ENCODE measurements around the gene CDK13. TPM values are rescaled to one million over a fixed set of nuclear protein-coding genes. Genes with fewer than 3 reads are reported as not detected.

The CDK13 gene
- total RNA-seq, 1 experiment from 2014 or later = 39.2 TPM

DNA sequence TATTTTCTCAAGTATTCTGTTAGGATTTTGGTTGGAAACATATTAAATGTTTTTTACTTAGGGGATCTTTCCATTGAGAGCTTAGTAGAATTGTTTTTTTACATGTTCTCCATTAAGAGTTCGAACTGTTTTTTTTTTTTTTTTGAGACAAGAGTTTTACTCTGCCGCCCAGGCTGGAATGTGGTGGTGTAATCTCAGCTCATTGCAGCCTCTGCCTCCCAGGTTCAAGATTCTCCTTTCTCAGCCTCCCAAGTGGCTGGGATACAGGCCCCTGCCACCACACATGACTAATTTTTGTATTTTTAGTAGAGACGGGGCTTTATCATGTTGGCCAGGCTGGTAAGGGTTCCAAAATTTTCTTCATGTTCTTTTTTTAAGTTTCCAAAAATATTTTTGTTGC lies 151.1 kb downstream of the CDK13 start:
- POLR2A ChIA-PET = no interaction called here
- Mint-ChIP-seq H3K36me3 (no peaks in the 10 kb centered on the region), H3K27me3 (ENCODE audit: low read depth) (no peaks in the 10 kb centered on the region), H3K9me3 (no peaks in the 10 kb centered on the region), H3K4me1 (peaks cover 9% of the 10 kb centered on the region), H3K27ac (no peak overlapping the region), H3K4me3 (no peak overlapping the region)
- no peak for DNase-seq (ENCODE audit: low spot score)
- ATAC-seq = no peak
- CTCF ChIA-PET = interaction anchor here (1.5 kb wide), 1 partner anchor 49 kb away, joined by 4 read pairs; no protein-coding TSS in a partner anchor
- TF ChIP-seq, protein P1, sequence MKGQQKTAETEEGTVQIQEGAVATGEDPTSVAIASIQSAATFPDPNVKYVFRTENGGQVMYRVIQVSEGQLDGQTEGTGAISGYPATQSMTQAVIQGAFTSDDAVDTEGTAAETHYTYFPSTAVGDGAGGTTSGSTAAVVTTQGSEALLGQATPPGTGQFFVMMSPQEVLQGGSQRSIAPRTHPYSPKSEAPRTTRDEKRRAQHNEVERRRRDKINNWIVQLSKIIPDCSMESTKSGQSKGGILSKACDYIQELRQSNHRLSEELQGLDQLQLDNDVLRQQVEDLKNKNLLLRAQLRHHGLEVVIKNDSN (CRISPR knock-in tag; IDR thresholded peaks at IDR 0.05) = no peak
- TF ChIP-seq NR1H2 (CRISPR knock-in tag; IDR thresholded peaks at IDR 0.05) (no peak), ZNF138 (CRISPR knock-in tag; conservative IDR thresholded peaks at IDR 0.05) (no peak), ZNF423 (CRISPR knock-in tag; IDR thresholded peaks at IDR 0.05) (no peak), FOXJ3 (CRISPR knock-in tag; IDR thresholded peaks at IDR 0.05; ENCODE audit: borderline replicate concordance) (no peak), ZNF121 (CRISPR knock-in tag; IDR thresholded peaks at IDR 0.05) (no peak), FOXP1 (CRISPR knock-in tag; IDR thresholded peaks at IDR 0.05; ENCODE audit: borderline replicate concordance) (no peak), GABPB1 (CRISPR knock-in tag; IDR thresholded peaks at IDR 0.05) (no peak)
- TF ChIP-seq, protein P2, sequence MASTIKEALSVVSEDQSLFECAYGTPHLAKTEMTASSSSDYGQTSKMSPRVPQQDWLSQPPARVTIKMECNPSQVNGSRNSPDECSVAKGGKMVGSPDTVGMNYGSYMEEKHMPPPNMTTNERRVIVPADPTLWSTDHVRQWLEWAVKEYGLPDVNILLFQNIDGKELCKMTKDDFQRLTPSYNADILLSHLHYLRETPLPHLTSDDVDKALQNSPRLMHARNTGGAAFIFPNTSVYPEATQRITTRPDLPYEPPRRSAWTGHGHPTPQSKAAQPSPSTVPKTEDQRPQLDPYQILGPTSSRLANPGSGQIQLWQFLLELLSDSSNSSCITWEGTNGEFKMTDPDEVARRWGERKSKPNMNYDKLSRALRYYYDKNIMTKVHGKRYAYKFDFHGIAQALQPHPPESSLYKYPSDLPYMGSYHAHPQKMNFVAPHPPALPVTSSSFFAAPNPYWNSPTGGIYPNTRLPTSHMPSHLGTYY (CRISPR knock-in tag; IDR thresholded peaks at IDR 0.05) = no peak
- TF ChIP-seq, protein P3, sequence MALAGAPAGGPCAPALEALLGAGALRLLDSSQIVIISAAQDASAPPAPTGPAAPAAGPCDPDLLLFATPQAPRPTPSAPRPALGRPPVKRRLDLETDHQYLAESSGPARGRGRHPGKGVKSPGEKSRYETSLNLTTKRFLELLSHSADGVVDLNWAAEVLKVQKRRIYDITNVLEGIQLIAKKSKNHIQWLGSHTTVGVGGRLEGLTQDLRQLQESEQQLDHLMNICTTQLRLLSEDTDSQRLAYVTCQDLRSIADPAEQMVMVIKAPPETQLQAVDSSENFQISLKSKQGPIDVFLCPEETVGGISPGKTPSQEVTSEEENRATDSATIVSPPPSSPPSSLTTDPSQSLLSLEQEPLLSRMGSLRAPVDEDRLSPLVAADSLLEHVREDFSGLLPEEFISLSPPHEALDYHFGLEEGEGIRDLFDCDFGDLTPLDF (CRISPR knock-in tag; IDR thresholded peaks at IDR 0.05) = no peak
- TF ChIP-seq, protein P4, sequence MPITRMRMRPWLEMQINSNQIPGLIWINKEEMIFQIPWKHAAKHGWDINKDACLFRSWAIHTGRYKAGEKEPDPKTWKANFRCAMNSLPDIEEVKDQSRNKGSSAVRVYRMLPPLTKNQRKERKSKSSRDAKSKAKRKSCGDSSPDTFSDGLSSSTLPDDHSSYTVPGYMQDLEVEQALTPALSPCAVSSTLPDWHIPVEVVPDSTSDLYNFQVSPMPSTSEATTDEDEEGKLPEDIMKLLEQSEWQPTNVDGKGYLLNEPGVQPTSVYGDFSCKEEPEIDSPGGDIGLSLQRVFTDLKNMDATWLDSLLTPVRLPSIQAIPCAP (CRISPR knock-in tag; IDR thresholded peaks at IDR 0.05) = no peak

DNA sequence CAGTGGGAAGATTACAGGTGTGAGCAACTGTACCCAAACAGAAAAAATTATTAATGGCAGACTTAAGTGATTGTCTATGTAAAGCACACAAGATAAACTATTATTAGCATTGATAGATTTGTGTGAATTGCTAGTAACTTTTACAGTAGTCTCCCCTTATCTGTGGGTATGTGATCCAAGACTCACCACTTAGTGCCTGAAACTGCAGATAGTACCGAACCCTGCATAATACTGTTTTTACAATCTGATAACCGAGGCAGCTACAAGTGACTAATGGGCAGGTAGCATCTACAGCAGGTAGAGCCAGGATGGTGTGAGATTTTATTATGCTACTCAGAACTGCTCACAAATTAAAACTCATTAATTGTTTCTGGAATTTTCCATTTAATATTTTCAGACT lies 152.8 kb downstream of the CDK13 start:
- CTCF ChIA-PET = no interaction called here
- ATAC-seq = no peak
- POLR2A ChIA-PET = no interaction called here
- TF ChIP-seq, protein P5, sequence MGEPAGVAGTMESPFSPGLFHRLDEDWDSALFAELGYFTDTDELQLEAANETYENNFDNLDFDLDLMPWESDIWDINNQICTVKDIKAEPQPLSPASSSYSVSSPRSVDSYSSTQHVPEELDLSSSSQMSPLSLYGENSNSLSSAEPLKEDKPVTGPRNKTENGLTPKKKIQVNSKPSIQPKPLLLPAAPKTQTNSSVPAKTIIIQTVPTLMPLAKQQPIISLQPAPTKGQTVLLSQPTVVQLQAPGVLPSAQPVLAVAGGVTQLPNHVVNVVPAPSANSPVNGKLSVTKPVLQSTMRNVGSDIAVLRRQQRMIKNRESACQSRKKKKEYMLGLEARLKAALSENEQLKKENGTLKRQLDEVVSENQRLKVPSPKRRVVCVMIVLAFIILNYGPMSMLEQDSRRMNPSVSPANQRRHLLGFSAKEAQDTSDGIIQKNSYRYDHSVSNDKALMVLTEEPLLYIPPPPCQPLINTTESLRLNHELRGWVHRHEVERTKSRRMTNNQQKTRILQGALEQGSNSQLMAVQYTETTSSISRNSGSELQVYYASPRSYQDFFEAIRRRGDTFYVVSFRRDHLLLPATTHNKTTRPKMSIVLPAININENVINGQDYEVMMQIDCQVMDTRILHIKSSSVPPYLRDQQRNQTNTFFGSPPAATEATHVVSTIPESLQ (CRISPR knock-in tag; IDR thresholded peaks at IDR 0.05) = no peak
- TF ChIP-seq HMGA2 (CRISPR knock-in tag; IDR thresholded peaks at IDR 0.05) (no peak), CBFB (CRISPR knock-in tag; IDR thresholded peaks at IDR 0.05; ENCODE audit: low read depth) (no peak), NR1H2 (CRISPR knock-in tag; IDR thresholded peaks at IDR 0.05) (no peak), NFE2L1 (CRISPR knock-in tag; IDR thresholded peaks at IDR 0.05) (no peak), SP1 (CRISPR knock-in tag; conservative IDR thresholded peaks at IDR 0.05) (no peak), NFYB (CRISPR knock-in tag; conservative IDR thresholded peaks at IDR 0.05; ENCODE audit: low read depth) (no peak), CREM (CRISPR knock-in tag; IDR thresholded peaks at IDR 0.05) (no peak), ELF4 (CRISPR knock-in tag; IDR thresholded peaks at IDR 0.05; ENCODE audit: low read depth) (no peak), SMAD4 (CRISPR knock-in tag; IDR thresholded peaks at IDR 0.05) (no peak), FOXP1 (CRISPR knock-in tag; IDR thresholded peaks at IDR 0.05; ENCODE audit: borderline replicate concordance) (no peak), TCF7 (CRISPR knock-in tag; IDR thresholded peaks at IDR 0.05; ENCODE audit: low read depth) (no peak), ESRRA (CRISPR knock-in tag; IDR thresholded peaks at IDR 0.05; ENCODE audit: borderline replicate concordance) (no peak)
- TF ChIP-seq, protein P6, sequence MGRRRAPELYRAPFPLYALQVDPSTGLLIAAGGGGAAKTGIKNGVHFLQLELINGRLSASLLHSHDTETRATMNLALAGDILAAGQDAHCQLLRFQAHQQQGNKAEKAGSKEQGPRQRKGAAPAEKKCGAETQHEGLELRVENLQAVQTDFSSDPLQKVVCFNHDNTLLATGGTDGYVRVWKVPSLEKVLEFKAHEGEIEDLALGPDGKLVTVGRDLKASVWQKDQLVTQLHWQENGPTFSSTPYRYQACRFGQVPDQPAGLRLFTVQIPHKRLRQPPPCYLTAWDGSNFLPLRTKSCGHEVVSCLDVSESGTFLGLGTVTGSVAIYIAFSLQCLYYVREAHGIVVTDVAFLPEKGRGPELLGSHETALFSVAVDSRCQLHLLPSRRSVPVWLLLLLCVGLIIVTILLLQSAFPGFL (CRISPR knock-in tag; IDR thresholded peaks at IDR 0.05; ENCODE audit: borderline replicate concordance) = no peak
- TF ChIP-seq, protein P7, sequence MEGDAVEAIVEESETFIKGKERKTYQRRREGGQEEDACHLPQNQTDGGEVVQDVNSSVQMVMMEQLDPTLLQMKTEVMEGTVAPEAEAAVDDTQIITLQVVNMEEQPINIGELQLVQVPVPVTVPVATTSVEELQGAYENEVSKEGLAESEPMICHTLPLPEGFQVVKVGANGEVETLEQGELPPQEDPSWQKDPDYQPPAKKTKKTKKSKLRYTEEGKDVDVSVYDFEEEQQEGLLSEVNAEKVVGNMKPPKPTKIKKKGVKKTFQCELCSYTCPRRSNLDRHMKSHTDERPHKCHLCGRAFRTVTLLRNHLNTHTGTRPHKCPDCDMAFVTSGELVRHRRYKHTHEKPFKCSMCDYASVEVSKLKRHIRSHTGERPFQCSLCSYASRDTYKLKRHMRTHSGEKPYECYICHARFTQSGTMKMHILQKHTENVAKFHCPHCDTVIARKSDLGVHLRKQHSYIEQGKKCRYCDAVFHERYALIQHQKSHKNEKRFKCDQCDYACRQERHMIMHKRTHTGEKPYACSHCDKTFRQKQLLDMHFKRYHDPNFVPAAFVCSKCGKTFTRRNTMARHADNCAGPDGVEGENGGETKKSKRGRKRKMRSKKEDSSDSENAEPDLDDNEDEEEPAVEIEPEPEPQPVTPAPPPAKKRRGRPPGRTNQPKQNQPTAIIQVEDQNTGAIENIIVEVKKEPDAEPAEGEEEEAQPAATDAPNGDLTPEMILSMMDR (IDR thresholded peaks at IDR 0.05) = no peak
- TF ChIP-seq, protein P8, sequence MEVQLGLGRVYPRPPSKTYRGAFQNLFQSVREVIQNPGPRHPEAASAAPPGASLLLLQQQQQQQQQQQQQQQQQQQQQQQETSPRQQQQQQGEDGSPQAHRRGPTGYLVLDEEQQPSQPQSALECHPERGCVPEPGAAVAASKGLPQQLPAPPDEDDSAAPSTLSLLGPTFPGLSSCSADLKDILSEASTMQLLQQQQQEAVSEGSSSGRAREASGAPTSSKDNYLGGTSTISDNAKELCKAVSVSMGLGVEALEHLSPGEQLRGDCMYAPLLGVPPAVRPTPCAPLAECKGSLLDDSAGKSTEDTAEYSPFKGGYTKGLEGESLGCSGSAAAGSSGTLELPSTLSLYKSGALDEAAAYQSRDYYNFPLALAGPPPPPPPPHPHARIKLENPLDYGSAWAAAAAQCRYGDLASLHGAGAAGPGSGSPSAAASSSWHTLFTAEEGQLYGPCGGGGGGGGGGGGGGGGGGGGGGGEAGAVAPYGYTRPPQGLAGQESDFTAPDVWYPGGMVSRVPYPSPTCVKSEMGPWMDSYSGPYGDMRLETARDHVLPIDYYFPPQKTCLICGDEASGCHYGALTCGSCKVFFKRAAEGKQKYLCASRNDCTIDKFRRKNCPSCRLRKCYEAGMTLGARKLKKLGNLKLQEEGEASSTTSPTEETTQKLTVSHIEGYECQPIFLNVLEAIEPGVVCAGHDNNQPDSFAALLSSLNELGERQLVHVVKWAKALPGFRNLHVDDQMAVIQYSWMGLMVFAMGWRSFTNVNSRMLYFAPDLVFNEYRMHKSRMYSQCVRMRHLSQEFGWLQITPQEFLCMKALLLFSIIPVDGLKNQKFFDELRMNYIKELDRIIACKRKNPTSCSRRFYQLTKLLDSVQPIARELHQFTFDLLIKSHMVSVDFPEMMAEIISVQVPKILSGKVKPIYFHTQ (CRISPR knock-in tag; IDR thresholded peaks at IDR 0.05) = no peak

More for the DNA sequence above, 152.8 kb downstream of the CDK13 start:
- Mint-ChIP-seq H3K9me3 (no peaks in the 10 kb centered on the region), H3K4me3 (no peak overlapping the region), H3K36me3 (no peaks in the 10 kb centered on the region), H3K4me1 (peaks cover under 1% of the 10 kb centered on the region; the same call in 1 of the 2 replicates), H3K27me3 (ENCODE audit: low read depth) (no peaks in the 10 kb centered on the region), H3K27ac (no peak overlapping the region)
- DNase-seq (ENCODE audit: low spot score) = no peak

Data from WTC11 (cell line).